A549 treated with Mapracorat at 1 μM for 4 hours (cell line): Measurements from ENCODE around the gene ASPDH. TPM values are rescaled to one million over a fixed set of nuclear protein-coding genes. Genes with fewer than 3 reads are reported as not detected.

Experiments used
- total RNA-seq: library from RNA; stranded (reverse); fragments of 200-300 nt; extraction: Qiagen RNA extraction; gene quantifications from 5 replicates; pipeline ENCODE4 v1.2.3, GENCODE V29; 2022

Gene ASPDH
- total RNA-seq, result not detected in 5 replicates

DNA sequence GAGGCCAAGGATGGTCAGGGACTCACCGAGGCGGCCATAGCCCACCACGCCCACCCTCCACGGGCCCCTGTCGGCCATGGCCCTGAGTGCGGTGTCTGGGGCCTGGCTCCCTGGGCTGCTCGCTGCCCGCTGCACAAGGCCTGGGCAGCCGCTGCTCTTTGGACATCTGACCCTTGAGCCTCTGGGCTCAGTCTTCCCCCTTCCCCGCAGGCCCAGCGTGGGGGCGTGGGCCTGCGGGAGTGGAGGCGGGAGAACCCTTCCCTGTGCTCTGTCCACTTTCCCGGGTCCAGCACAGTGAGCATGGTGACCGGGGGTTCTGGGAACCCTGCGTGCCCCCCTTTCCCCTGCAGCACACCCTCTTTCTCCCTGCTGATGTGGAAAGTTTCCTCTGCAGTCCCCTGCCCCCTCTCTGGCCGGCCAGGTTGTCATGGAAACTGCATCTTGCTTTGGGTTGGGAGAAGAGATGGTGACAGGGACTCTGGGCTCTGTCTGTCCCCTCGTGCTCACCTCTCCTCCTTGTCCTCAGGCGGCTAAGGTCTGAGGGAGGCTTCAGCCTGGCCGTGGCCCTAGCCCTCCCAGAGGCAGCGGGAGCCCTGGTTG, at the start of gene ASPDH:
TSS of gene ASPDH (minus strand) at position 168 of the 600 bp plus-strand sequence. CDS start at position 78, 90 bp downstream.

DNA sequence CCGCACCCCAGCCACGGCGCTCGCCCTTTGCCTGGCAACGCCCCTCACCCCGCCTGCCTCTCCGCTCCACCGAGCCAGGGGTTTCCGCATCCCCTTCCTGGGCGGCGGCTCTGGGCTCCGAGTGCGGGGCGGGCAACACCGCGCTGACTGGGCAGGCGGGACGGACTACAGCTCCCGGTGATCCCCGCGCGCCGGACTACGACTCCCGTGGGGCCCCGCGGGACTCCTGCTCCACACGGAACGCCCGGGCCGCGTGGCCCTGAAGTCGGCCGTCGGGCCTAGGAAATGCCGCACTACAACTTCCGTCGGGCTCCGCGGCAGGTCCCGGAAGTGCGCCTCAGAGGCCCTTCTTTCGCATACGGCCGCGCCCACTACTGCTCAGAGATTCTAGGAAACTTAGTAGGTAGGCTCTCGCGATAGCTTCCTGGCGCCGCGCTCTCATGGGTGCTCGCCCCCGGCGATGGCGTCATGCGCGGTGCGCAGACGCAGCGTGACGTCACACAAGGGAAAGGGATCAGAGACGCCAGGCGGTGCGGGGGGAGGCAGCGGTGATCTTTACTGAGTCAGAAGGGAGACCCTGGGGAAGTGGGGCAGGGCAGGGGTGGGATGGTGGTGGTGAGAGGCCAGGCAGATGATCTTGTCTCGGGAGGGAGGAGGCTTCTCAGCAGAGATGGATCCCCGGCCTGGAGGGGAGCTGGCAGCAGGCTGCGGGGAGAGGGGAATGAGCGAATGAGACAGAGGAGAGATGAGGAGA, 2.5 kb downstream of the ASPDH start, which contains the start of gene JOSD2:
TSS of gene JOSD2 (minus strand) at position 123 of the 754 bp plus-strand sequence. CDS start 760 bp downstream, outside the sequence.

DNA sequence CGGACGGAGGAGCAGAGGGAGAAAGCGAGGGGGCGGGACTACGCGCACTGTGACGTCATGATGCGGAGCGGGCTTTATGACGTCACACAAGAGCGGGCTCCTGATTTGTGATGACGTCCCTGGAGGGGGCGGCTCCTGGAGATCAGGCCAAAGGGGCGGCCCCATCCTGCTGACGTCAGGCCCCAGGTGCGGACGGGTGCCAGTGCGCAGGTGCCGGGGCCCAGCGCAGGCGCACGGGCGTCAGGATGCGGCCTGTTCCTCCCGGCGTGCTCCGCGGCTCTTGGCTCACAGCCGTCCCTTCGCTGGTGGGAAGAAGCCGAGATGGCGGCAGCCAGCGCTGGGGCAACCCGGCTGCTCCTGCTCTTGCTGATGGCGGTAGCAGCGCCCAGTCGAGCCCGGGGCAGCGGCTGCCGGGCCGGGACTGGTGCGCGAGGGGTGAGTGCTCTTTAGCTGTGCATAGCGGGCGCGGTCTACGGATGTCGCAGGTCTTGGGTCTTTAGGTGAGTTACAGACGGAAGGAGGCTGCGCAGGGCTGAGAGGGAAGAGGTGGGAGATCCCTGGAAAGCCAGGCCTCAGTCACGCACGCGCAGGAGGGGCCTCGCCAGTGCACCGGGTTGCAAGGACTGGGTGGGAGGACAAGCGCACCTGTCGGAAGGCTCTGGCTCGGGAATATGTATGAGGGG, 37.3 kb downstream of the ASPDH start, which contains the start of the genes EMC10 and GARIN5A:
TSS of gene EMC10 (plus strand) at position 284 of the 683 bp plus-strand sequence. CDS start at position 322, 38 bp downstream.
TSS of gene GARIN5A (minus strand) at position 625 of the 683 bp plus-strand sequence. CDS start at position 165, 460 bp downstream.

Other genes with a start within 250 kb of the ASPDH start
- 1.1 to 1.6 TPM (median 1.4 TPM) in 5 replicates for gene KCNC3, start 184.5 kb downstream of the ASPDH start, total RNA-seq
- gene NAPSA, start 148.3 kb downstream of the ASPDH start, total RNA-seq, result 0.55 to 1.6 TPM (median 1.1 TPM) in 5 replicates
- gene NR1H2, start 137.5 kb downstream of the ASPDH start, total RNA-seq, result 57.7 to 84.8 TPM (median 79.4 TPM) in 5 replicates
- 51.4 to 85.1 TPM (median 75.0 TPM) in 5 replicates for gene POLD1, start 129.6 kb downstream of the ASPDH start, total RNA-seq
- gene SPIB, start 95.0 kb downstream of the ASPDH start, total RNA-seq, result 0.06 to 0.45 TPM (median 0.24 TPM) in 5 replicates
- gene MYBPC2, start 81.0 kb downstream of the ASPDH start, total RNA-seq, result 0.03 TPM in 1 of 5 replicates, not detected in the others
- gene EMC10, start 37.4 kb downstream of the ASPDH start, total RNA-seq, result 104 to 157 TPM (median 156 TPM) in 5 replicates
- gene GARIN5A, start 37.1 kb downstream of the ASPDH start, total RNA-seq, result 1.5 to 2.5 TPM (median 2.1 TPM) in 5 replicates
- gene JOSD2, start 2.7 kb downstream of the ASPDH start, total RNA-seq, result 54.0 to 88.6 TPM (median 84.1 TPM) in 5 replicates
- 0.28 to 0.51 TPM (median 0.50 TPM) in 5 replicates for gene LRRC4B, start 54.5 kb upstream of the ASPDH start, total RNA-seq
- gene SYT3, start 126.0 kb upstream of the ASPDH start, total RNA-seq, result 0.33 to 1.0 TPM (median 0.50 TPM) in 5 replicates
- gene C19orf81, start 135.5 kb upstream of the ASPDH start, total RNA-seq, result 3.3 to 13.3 TPM (median 11.5 TPM) in 5 replicates
- 0.02 to 0.34 TPM (median 0.20 TPM) in 5 replicates for gene SHANK1, start 205.9 kb upstream of the ASPDH start, total RNA-seq
- gene CLEC11A, start 209.5 kb upstream of the ASPDH start, total RNA-seq, result 7.2 to 11.4 TPM (median 10.0 TPM) in 5 replicates